Testis (tissue), 2 donors: Measurements from ENCODE around the gene TUBA4B.

Experiments
- POLR2A ChIP-seq: fragments of 450-650 bp; IDR thresholded peaks from one replicate; pipeline ENCODE4 v1.6.1; 2017; ENCODE audit warnings: antibody characterized with exemption, mild to moderate bottlenecking, moderate library complexity
- TF ChIP-seq, protein P1 (sequence below), 3 experiments: fragments of 450-650 bp in 2 of 3; fragments of 200-600 bp in 1 of 3; sonication (generic) in 1 of 3; IDR thresholded peaks; one replicate each; pipeline ENCODE4 v1.5.1; 2016 to 2019; ENCODE audit warnings: antibody characterized with exemption in 3 of 3, mild to moderate bottlenecking in 2 of 3, moderate library complexity in 1 of 3

DNA sequence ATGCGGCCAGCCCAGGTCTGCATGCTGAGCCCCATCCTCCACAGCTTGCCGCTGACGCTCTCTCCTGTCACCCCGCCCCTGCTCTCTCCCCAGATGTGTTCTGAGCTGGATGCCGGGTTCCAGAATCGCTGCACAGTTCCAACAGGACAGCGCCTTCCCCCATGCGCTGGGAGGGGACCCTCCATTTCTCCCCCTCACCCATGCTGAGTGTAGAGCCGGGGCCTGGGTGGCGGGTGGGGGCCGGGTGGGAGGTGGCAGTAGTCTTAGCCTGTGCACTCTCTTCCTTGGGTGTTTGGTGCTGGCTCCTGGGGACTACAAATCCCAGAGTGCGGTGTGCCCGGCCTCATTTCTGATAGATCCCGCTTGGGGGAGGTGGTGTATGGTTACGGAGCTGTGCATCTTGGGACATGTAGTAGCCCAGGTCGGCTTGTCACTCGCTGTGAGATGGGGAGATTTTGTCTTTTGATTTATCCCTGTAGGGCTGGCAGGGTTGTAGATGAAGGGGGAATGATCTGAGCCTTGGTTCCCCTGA, 32.9 kb downstream of the TUBA4B start:
- TF ChIP-seq POLR2A: no peak
- TF ChIP-seq, protein P1, sequence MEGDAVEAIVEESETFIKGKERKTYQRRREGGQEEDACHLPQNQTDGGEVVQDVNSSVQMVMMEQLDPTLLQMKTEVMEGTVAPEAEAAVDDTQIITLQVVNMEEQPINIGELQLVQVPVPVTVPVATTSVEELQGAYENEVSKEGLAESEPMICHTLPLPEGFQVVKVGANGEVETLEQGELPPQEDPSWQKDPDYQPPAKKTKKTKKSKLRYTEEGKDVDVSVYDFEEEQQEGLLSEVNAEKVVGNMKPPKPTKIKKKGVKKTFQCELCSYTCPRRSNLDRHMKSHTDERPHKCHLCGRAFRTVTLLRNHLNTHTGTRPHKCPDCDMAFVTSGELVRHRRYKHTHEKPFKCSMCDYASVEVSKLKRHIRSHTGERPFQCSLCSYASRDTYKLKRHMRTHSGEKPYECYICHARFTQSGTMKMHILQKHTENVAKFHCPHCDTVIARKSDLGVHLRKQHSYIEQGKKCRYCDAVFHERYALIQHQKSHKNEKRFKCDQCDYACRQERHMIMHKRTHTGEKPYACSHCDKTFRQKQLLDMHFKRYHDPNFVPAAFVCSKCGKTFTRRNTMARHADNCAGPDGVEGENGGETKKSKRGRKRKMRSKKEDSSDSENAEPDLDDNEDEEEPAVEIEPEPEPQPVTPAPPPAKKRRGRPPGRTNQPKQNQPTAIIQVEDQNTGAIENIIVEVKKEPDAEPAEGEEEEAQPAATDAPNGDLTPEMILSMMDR (IDR thresholded peaks at IDR 0.05): no peak
